ENCODE results near the gene JMJD1C.

- TF ChIP-seq CTCF (tag by site-specific recombination; IDR thresholded peaks at IDR 0.05) (no peak), ZNF274 (IDR thresholded peaks at IDR 0.05; ENCODE audit: low read length) (no peak), ZNF274 (tag by site-specific recombination; IDR thresholded peaks at IDR 0.05; ENCODE audit: borderline replicate concordance) (no peak), PATZ1 (tag by site-specific recombination; IDR thresholded peaks at IDR 0.05) (no peak), YY1 (tag by site-specific recombination; IDR thresholded peaks at IDR 0.05) (no peak), FEZF1 (tag by site-specific recombination; IDR thresholded peaks at IDR 0.05) (no peak), ZNF548 (tag by site-specific recombination; IDR thresholded peaks at IDR 0.05) (no peak), TCF7L2 (IDR thresholded peaks at IDR 0.05; ENCODE audit: borderline replicate concordance, low read depth, low read length) (no peak), SP2 (tag by site-specific recombination; IDR thresholded peaks at IDR 0.05) (no peak)
Observed at GRCh38 chr10:63304146-63304545, 161.6 kb downstream of the JMJD1C start.

All from HEK293 (cell line).